HG03196 (cell line): ENCODE results near the gene NANP.

ENCODE experiments used
- ATAC-seq: cut with Tn5 transposase; IDR thresholded peaks from one replicate; pipeline ENCODE4 v1.9.1; 2021; ENCODE audit not compliant: unreplicated experiment

NANP gene

GRCh38 chr20:25573288-25574251 is 50.2 kb downstream of the NANP start:
- no peak for ATAC-seq

- no peak for ATAC-seq
Measured at GRCh38 chr20:25571817-25572216, 52.0 kb downstream of the NANP start.

- no peak for ATAC-seq
Measured at GRCh38 chr20:25571240-25571639, 52.6 kb downstream of the NANP start.

GRCh38 chr20:25570148-25570530 is 53.7 kb downstream of the NANP start:
- ATAC-seq: no peak

GRCh38 chr20:25567286-25567685 is 56.5 kb downstream of the NANP start:
- no peak for ATAC-seq

- ATAC-seq: no peak
Measured at GRCh38 chr20:25566821-25567220, 57.0 kb downstream of the NANP start.

- ATAC-seq: no peak
Measured at GRCh38 chr20:25565578-25566157, 58.1 kb downstream of the NANP start.

- no peak for ATAC-seq
Measured at GRCh38 chr20:25563876-25564275, 59.9 kb downstream of the NANP start.

GRCh38 chr20:25563362-25563761 is 60.5 kb downstream of the NANP start:
- no peak for ATAC-seq
